HEK293 (cell line): ENCODE data around the gene MLLT3.

Source experiments
- CTCF ChIA-PET: fragments of 350-600 bp; formaldehyde crosslinking; extraction: SDS; loops from one replicate; lab custom pipeline; 2021; ENCODE audit warnings: antibody characterized with exemption; lab: Yijun Ruan, JAX
- POLR2A ChIA-PET: fragments of 300-600 bp; formaldehyde crosslinking; extraction: SDS; loops from one replicate; lab custom pipeline; 2020; ENCODE audit warnings: antibody characterized with exemption, inconsistent platforms; lab: Yijun Ruan, JAX
- H3K27ac ChIP-seq: fragments of 200-500 bp; sonication (Bioruptor generic); 2 replicates; pipeline ENCODE4 v1.5.1; 2014; ENCODE audit warnings: low read depth, low read length, control low read depth, inconsistent platforms; ENCODE audit errors: extremely low read depth
- H3K36me3 ChIP-seq, 2 experiments: fragments of 200-500 bp in 1 of 2; sonication (Bioruptor generic) in 1 of 2; 1 replicate in 1 of 2; 2 replicates in 1 of 2; pipeline ENCODE4 v1.5.1; 2014 to 2017; ENCODE audit warnings: inconsistent platforms in 2 of 2, low read length in 2 of 2; ENCODE audit not compliant: control insufficient read depth in 2 of 2, insufficient read depth in 1 of 2
- H3K4me1 ChIP-seq: fragments of 200-500 bp; sonication (Bioruptor generic); 2 replicates; pipeline ENCODE4 v1.5.1; 2014; ENCODE audit warnings: mild to moderate bottlenecking, low read length, inconsistent platforms; ENCODE audit not compliant: control insufficient read depth, insufficient read depth
- H3K4me3 ChIP-seq: 2 replicates; pipeline ENCODE4 v1.5.1; 2011; ENCODE audit warnings: low read depth, mild to moderate bottlenecking, control low read depth, low read length, moderate library complexity
- H3K9me3 ChIP-seq: fragments of 200-500 bp; sonication (Bioruptor generic); 2 replicates; pipeline ENCODE4 v1.5.1; 2014; ENCODE audit warnings: low read depth, low read length, inconsistent platforms; ENCODE audit not compliant: control insufficient read depth, insufficient read depth
- HOXD13 ChIP-seq: sonication (generic); formaldehyde crosslinking; IDR thresholded peaks from 2 replicates; pipeline ENCODE4 v1.8.0; 2022; ENCODE audit warnings: missing genetic modification reagents, borderline replicate concordance
- KLF10 ChIP-seq: fragments of 450-650 bp; IDR thresholded peaks from 2 replicates; pipeline ENCODE4 v1.5.1; 2018; ENCODE audit warnings: missing biosample characterization, mild to moderate bottlenecking, missing genetic modification characterization
- KLF9 ChIP-seq: fragments of 450-650 bp; formaldehyde crosslinking; IDR thresholded peaks from 2 replicates; pipeline ENCODE4 v1.5.1; 2016; ENCODE audit warnings: missing biosample characterization, missing genetic modification characterization, low read depth
- MYNN ChIP-seq: fragments of 450-650 bp; formaldehyde crosslinking; IDR thresholded peaks from 2 replicates; pipeline ENCODE4 v1.5.1; 2016; ENCODE audit warnings: missing biosample characterization, missing genetic modification characterization, borderline replicate concordance
- OVOL3 ChIP-seq: fragments of 450-650 bp; formaldehyde crosslinking; IDR thresholded peaks from 2 replicates; pipeline ENCODE4 v1.5.1; 2016; ENCODE audit warnings: missing biosample characterization, missing genetic modification characterization
- SCRT2 ChIP-seq: fragments of 450-650 bp; formaldehyde crosslinking; IDR thresholded peaks from 2 replicates; pipeline ENCODE4 v1.5.1; 2016; ENCODE audit warnings: missing biosample characterization, missing genetic modification characterization
- ZBTB20 ChIP-seq: fragments of 450-650 bp; formaldehyde crosslinking; IDR thresholded peaks from 2 replicates; pipeline ENCODE4 v1.5.1; 2016; ENCODE audit warnings: missing biosample characterization, missing genetic modification characterization
- ZBTB21 ChIP-seq: fragments of 450-650 bp; formaldehyde crosslinking; IDR thresholded peaks from 2 replicates; pipeline ENCODE4 v1.5.1; 2017; ENCODE audit warnings: missing biosample characterization, missing genetic modification characterization
- ZNF114 ChIP-seq: fragments of 450-650 bp; formaldehyde crosslinking; IDR thresholded peaks from 2 replicates; pipeline ENCODE4 v1.5.0; 2017; ENCODE audit warnings: missing biosample characterization, missing genetic modification characterization
- ZNF121 ChIP-seq: fragments of 450-650 bp; formaldehyde crosslinking; IDR thresholded peaks from 2 replicates; pipeline ENCODE4 v1.5.1; 2016; ENCODE audit warnings: missing biosample characterization, missing genetic modification characterization
- ZNF157 ChIP-seq: fragments of 450-650 bp; formaldehyde crosslinking; IDR thresholded peaks from 2 replicates; pipeline ENCODE4 v1.5.1; 2016; ENCODE audit warnings: missing biosample characterization, missing genetic modification characterization
- ZNF214 ChIP-seq: fragments of 450-650 bp; formaldehyde crosslinking; IDR thresholded peaks from 2 replicates; pipeline ENCODE4 v1.5.1; 2017; ENCODE audit warnings: missing biosample characterization, mild to moderate bottlenecking, missing genetic modification characterization, borderline replicate concordance
- ZNF24 ChIP-seq: fragments of 450-650 bp; formaldehyde crosslinking; IDR thresholded peaks from 2 replicates; pipeline ENCODE4 v1.5.1; 2016; ENCODE audit warnings: missing biosample characterization, missing genetic modification characterization
- ZNF292 ChIP-seq: fragments of 450-650 bp; formaldehyde crosslinking; IDR thresholded peaks from 2 replicates; pipeline ENCODE4 v1.5.1; 2016; ENCODE audit warnings: low read depth, missing biosample characterization, missing genetic modification characterization, borderline replicate concordance
- ZNF311 ChIP-seq: fragments of 450-650 bp; formaldehyde crosslinking; IDR thresholded peaks from 2 replicates; pipeline ENCODE4 v1.5.1; 2017; ENCODE audit warnings: missing biosample characterization, missing genetic modification characterization, borderline replicate concordance
- ZNF324 ChIP-seq: fragments of 450-650 bp; formaldehyde crosslinking; IDR thresholded peaks from 2 replicates; pipeline ENCODE4 v1.5.1; 2016; ENCODE audit warnings: missing biosample characterization, missing genetic modification characterization
- ZNF350 ChIP-seq: fragments of 450-650 bp; formaldehyde crosslinking; IDR thresholded peaks from 2 replicates; pipeline ENCODE4 v1.5.0; 2017; ENCODE audit warnings: missing biosample characterization, mild to moderate bottlenecking, missing genetic modification characterization
- ZNF354C ChIP-seq: fragments of 450-650 bp; formaldehyde crosslinking; IDR thresholded peaks from 2 replicates; pipeline ENCODE4 v1.5.1; 2016; ENCODE audit warnings: missing biosample characterization, missing genetic modification characterization, low read depth, borderline replicate concordance
- ZNF366 ChIP-seq: fragments of 450-650 bp; formaldehyde crosslinking; conservative IDR thresholded peaks from 2 replicates; pipeline ENCODE4 v1.5.1; 2016; ENCODE audit warnings: missing biosample characterization, missing genetic modification characterization
- ZNF391 ChIP-seq: fragments of 450-650 bp; formaldehyde crosslinking; IDR thresholded peaks from 2 replicates; pipeline ENCODE4 v1.5.1; 2016; ENCODE audit warnings: low read depth, missing biosample characterization, missing genetic modification characterization, borderline replicate concordance
- ZNF426 ChIP-seq: fragments of 450-650 bp; formaldehyde crosslinking; IDR thresholded peaks from 2 replicates; pipeline ENCODE4 v1.5.1; 2017; ENCODE audit warnings: missing biosample characterization, missing genetic modification characterization, mild to moderate bottlenecking, inconsistent platforms, moderate library complexity
- ZNF433 ChIP-seq: fragments of 450-650 bp; formaldehyde crosslinking; IDR thresholded peaks from 2 replicates; pipeline ENCODE4 v1.5.1; 2016; ENCODE audit warnings: missing biosample characterization, missing genetic modification characterization, low read depth
- ZNF488 ChIP-seq: fragments of 450-650 bp; formaldehyde crosslinking; IDR thresholded peaks from 2 replicates; pipeline ENCODE4 v1.5.1; 2016; ENCODE audit warnings: missing biosample characterization, missing genetic modification characterization
- ZNF544 ChIP-seq: fragments of 450-650 bp; formaldehyde crosslinking; IDR thresholded peaks from 2 replicates; pipeline ENCODE4 v1.5.0; 2017; ENCODE audit warnings: missing biosample characterization, missing genetic modification characterization
- ZNF560 ChIP-seq: fragments of 450-650 bp; formaldehyde crosslinking; IDR thresholded peaks from 2 replicates; pipeline ENCODE4 v1.5.1; 2017; ENCODE audit warnings: missing biosample characterization, missing genetic modification characterization, borderline replicate concordance
- ZNF561 ChIP-seq: fragments of 450-650 bp; IDR thresholded peaks from 2 replicates; pipeline ENCODE4 v1.5.1; 2018; ENCODE audit warnings: missing biosample characterization, missing genetic modification characterization, borderline replicate concordance
- ZNF571 ChIP-seq: fragments of 450-650 bp; formaldehyde crosslinking; IDR thresholded peaks from 2 replicates; pipeline ENCODE4 v1.5.0; 2017; ENCODE audit warnings: missing biosample characterization, missing genetic modification characterization
- ZNF585B ChIP-seq: fragments of 450-650 bp; formaldehyde crosslinking; IDR thresholded peaks from 2 replicates; pipeline ENCODE4 v1.5.1; 2016; ENCODE audit warnings: missing biosample characterization, missing genetic modification characterization
- ZNF610 ChIP-seq: fragments of 450-650 bp; formaldehyde crosslinking; IDR thresholded peaks from 2 replicates; pipeline ENCODE4 v1.5.1; 2016; ENCODE audit warnings: missing biosample characterization, missing genetic modification characterization, borderline replicate concordance
- ZNF623 ChIP-seq: fragments of 450-650 bp; formaldehyde crosslinking; IDR thresholded peaks from 2 replicates; pipeline ENCODE4 v1.5.1; 2016; ENCODE audit warnings: missing biosample characterization, missing genetic modification characterization
- ZNF624 ChIP-seq: fragments of 450-650 bp; formaldehyde crosslinking; IDR thresholded peaks from 2 replicates; pipeline ENCODE4 v1.5.1; 2017; ENCODE audit warnings: missing biosample characterization, missing genetic modification characterization
- ZNF626 ChIP-seq: fragments of 450-650 bp; sonication (Bioruptor Pico); formaldehyde crosslinking; IDR thresholded peaks from 2 replicates; pipeline ENCODE4 v1.5.1; 2018; ENCODE audit warnings: missing biosample characterization, missing genetic modification characterization, inconsistent platforms
- ZNF660 ChIP-seq: fragments of 450-650 bp; IDR thresholded peaks from 2 replicates; pipeline ENCODE4 v1.5.1; 2018; ENCODE audit warnings: missing biosample characterization, mild to moderate bottlenecking, missing genetic modification characterization
- ZNF707 ChIP-seq: fragments of 450-650 bp; formaldehyde crosslinking; IDR thresholded peaks from 2 replicates; pipeline ENCODE4 v1.5.1; 2016; ENCODE audit warnings: missing biosample characterization, missing genetic modification characterization
- ZNF768 ChIP-seq: fragments of 450-650 bp; formaldehyde crosslinking; IDR thresholded peaks from 2 replicates; pipeline ENCODE4 v1.5.1; 2018; ENCODE audit warnings: missing biosample characterization, mild to moderate bottlenecking, missing genetic modification characterization
- ZNF785 ChIP-seq: fragments of 450-650 bp; formaldehyde crosslinking; IDR thresholded peaks from 2 replicates; pipeline ENCODE4 v1.5.1; 2016; ENCODE audit warnings: missing biosample characterization, missing genetic modification characterization
- ZSCAN23 ChIP-seq: fragments of 450-650 bp; formaldehyde crosslinking; IDR thresholded peaks from 2 replicates; pipeline ENCODE4 v1.5.1; 2016; ENCODE audit warnings: missing biosample characterization, missing genetic modification characterization
- TF ChIP-seq, protein P1 (sequence below): fragments of 450-650 bp; formaldehyde crosslinking; IDR thresholded peaks from 2 replicates; pipeline ENCODE4 v1.5.1; 2017; ENCODE audit warnings: missing biosample characterization, missing genetic modification characterization
- TF ChIP-seq, protein P2 (sequence below): fragments of 450-650 bp; formaldehyde crosslinking; IDR thresholded peaks from 2 replicates; pipeline ENCODE4 v1.5.1; 2016; ENCODE audit warnings: missing biosample characterization, missing genetic modification characterization

The MLLT3 gene

GRCh38 chr9:20496328-20496727 is 126.0 kb downstream of the MLLT3 start:
- Histone ChIP-seq H3K4me3 (no peak overlapping the region), H3K27ac (no peak overlapping the region; the same call in 1 of the 2 replicates), H3K9me3 (no peaks in the 10 kb centered on the region), H3K36me3 (no peaks in the 10 kb centered on the region), H3K4me1 (peaks cover 32% of the 10 kb centered on the region)
- ChIA-PET CTCF (interaction anchor here (0.6 kb wide), 2 partner anchors 29 to 73 kb away, joined by 3 to 4 read pairs; no protein-coding TSS in a partner anchor), POLR2A (no interaction called here)
- TF ChIP-seq ZNF433 (no peak), ZNF623 (no peak), ZNF324 (no peak), HOXD13 (CRISPR knock-in tag) (no peak), ZNF391 (tag by site-specific recombination) (no peak), ZNF785 (tag by site-specific recombination) (no peak), ZNF544 (no peak), ZNF660 (tag by site-specific recombination) (no peak), ZNF488 (tag by site-specific recombination) (no peak), ZNF121 (no peak), ZNF560 (tag by site-specific recombination) (no peak), ZBTB20 (no peak), ZNF311 (tag by site-specific recombination) (no peak), ZNF624 (tag by site-specific recombination) (no peak), ZSCAN23 (tag by site-specific recombination) (no peak), OVOL3 (no peak), ZNF610 (tag by site-specific recombination) (no peak), KLF10 (tag by site-specific recombination) (peak; percentile 45), ZNF350 (tag by site-specific recombination) (no peak), ZNF354C (tag by site-specific recombination) (no peak), ZNF561 (no peak), ZNF292 (tag by site-specific recombination) (no peak), ZNF157 (tag by site-specific recombination) (no peak), ZNF366 (peak; percentile 82), SCRT2 (tag by site-specific recombination) (no peak), ZNF585B (no peak), ZNF768 (tag by site-specific recombination) (no peak), ZNF571 (tag by site-specific recombination) (no peak), ZNF214 (tag by site-specific recombination) (no peak), ZNF426 (tag by site-specific recombination) (no peak), KLF9 (tag by site-specific recombination) (no peak), ZNF707 (tag by site-specific recombination) (no peak), ZNF626 (tag by site-specific recombination) (no peak), ZBTB21 (tag by site-specific recombination) (no peak), MYNN (tag by site-specific recombination) (no peak), ZNF24 (tag by site-specific recombination) (no peak), ZNF114 (tag by site-specific recombination) (no peak)
- TF ChIP-seq, protein P1, sequence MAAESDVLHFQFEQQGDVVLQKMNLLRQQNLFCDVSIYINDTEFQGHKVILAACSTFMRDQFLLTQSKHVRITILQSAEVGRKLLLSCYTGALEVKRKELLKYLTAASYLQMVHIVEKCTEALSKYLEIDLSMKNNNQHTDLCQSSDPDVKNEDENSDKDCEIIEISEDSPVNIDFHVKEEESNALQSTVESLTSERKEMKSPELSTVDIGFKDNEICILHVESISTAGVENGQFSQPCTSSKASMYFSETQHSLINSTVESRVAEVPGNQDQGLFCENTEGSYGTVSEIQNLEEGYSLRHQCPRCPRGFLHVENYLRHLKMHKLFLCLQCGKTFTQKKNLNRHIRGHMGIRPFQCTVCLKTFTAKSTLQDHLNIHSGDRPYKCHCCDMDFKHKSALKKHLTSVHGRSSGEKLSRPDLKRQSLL (tag by site-specific recombination) = no peak
- TF ChIP-seq, protein P2, sequence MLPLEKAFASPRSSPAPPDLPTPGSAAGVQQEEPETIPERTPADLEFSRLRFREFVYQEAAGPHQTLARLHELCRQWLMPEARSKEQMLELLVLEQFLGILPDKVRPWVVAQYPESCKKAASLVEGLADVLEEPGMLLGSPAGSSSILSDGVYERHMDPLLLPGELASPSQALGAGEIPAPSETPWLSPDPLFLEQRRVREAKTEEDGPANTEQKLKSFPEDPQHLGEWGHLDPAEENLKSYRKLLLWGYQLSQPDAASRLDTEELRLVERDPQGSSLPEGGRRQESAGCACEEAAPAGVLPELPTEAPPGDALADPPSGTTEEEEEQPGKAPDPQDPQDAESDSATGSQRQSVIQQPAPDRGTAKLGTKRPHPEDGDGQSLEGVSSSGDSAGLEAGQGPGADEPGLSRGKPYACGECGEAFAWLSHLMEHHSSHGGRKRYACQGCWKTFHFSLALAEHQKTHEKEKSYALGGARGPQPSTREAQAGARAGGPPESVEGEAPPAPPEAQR (tag by site-specific recombination) = no peak
